T-helper 1 cell (primary cell): ENCODE measurements around the gene GRIK3.
"Not testable (repeated sequence)": the region's sequence is repeated elsewhere in the genome, so short reads cannot be mapped to it uniquely, and the experiment has no call there.

Source experiments
- DNase-seq, 5 donors: peaks; one replicate each; pipeline ENCODE4 v3.0.0-alpha.2; 2012 to 2020

GRIK3 gene

GRCh38 chr1:36900128-36900527, 134.2 kb downstream of the GRIK3 start:
- DNase-seq: no peak

DNA sequence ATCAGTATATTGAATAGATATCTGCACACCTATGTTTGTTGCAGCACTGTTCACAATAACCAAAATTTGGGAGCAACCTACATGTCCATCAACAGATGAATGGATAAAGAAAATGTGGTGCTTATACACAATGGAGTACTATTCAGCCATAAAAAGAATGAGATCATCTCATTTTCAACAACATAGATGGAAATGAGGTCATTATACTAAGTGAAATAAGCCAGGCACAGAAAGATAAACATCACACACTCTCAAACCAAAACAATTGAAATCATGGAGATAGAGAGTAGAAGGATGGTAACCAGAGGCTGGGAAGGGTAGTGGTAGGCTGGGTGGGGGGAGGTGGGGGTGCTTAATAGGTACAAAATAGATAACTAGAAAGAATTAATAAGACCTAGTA, 136.5 kb downstream of the GRIK3 start:
- DNase-seq: not testable (repeated sequence)

- DNase-seq: no peak
Observed at GRCh38 chr1:36894824-36895223, 139.5 kb downstream of the GRIK3 start.

DNA sequence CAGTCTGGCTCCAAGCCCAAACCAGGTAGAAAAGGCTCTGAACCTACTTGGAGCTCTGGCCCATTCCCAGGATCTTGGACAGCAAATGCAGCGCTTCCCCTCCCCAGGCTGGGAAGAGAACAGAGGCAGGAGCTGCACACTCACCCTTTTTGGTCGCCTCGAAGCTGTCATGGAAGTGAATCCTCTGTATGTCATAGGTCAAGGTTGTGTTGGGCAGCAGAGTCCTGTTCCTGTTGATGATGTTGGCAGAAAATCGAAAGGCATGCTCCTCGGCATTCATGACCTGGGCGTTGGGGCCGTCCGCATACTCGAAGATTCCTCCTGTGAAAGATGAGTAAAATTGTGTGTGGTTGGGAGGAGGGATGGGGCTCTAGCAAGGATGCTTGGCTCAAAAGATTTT, 143.5 kb downstream of the GRIK3 start:
- DNase-seq: no peak

GRCh38 chr1:36889478-36890226, 144.7 kb downstream of the GRIK3 start:
- DNase-seq: no peak

GRCh38 chr1:36888811-36889477, 145.4 kb downstream of the GRIK3 start:
- DNase-seq: no peak

DNA sequence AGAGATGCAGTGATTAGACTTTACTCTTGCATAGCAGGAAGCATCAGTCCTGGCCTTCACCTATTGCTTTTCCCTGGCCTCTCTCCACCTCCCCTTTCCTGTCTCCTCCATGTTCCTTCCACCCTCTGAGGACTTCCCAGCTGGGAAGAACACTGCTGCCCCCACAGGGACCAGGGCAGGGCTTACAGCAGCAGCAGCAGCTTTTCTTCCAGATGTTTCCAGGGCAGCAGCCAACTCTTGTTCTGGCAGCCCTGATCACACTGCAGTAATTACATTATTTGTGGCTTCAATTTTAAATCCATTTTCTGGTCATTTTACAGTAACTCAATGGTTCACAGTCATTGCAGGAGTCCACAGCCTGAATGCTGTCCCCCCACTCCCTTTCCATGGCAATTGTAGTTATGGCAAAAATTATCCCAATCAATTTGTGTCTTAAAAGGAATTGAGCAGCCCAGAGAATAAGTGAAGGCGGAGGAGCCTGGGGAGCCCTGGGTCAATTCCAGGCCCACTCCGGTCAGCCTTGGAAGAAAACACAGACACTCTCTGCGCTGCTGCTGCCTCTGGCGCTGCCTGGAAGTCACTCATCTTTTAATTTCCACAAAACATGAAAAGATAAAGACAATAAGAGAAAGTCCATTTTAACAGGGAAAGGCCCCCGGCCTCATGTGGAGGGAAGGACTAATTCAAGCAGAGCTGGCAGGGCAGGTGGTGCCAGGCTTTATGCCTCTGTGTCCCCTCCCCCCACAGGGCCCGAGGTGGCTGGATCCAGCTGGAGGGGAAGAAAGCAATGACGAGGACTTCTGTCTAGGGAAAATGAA, 148.6 kb downstream of the GRIK3 start:
- no peak for DNase-seq

DNA sequence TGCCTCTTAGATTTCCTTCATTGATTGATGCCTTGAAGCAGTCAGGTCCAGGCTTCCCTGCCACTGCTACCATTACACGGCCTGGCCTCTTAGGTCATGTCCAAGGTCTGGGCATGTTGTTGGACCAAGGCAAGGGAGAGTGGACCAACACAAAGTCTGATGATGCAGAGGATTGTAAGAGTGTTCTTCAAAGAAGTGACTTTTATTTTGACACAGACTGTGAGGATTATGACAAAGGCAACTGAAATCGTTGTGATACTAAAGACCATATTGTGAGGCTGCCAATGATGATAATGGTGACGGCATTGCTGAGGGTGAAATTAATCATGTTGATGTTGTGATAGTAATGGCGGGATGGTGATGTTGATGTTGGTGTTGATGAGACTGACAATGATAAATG, 149.5 kb downstream of the GRIK3 start:
- DNase-seq: no peak

DNA sequence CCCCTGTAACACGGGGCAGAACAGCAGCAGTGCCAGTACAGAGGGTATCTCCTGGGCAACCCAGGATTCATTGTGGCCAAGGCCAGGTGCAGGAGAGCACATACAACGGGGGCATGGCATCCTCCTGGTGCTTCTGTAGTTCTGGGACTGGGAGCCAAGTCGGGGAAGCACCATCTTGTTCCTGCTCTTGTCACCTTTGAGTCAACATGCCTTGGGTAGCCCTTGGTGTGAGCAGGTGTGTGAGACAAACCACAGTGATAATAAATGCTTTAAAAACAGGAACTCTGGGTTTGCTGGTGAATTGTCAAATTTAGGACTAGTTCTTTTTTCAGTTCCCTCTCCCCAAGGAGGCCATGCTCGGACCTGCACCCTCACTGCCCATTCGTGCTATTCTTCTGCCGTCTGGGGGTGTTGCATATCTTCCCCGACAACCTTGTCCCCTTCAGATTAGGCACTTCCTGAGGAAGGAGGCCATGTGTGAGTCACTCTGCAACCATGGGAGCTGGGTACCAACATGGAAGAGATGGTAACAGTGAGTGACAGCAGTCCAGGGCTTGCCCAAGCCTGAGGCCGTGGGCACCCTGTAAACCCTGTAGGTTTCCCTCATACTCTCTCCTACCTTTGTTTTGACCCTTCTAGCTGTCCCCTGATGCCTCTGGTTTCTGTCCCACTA, 150.2 kb downstream of the GRIK3 start:
- no peak for DNase-seq

DNA sequence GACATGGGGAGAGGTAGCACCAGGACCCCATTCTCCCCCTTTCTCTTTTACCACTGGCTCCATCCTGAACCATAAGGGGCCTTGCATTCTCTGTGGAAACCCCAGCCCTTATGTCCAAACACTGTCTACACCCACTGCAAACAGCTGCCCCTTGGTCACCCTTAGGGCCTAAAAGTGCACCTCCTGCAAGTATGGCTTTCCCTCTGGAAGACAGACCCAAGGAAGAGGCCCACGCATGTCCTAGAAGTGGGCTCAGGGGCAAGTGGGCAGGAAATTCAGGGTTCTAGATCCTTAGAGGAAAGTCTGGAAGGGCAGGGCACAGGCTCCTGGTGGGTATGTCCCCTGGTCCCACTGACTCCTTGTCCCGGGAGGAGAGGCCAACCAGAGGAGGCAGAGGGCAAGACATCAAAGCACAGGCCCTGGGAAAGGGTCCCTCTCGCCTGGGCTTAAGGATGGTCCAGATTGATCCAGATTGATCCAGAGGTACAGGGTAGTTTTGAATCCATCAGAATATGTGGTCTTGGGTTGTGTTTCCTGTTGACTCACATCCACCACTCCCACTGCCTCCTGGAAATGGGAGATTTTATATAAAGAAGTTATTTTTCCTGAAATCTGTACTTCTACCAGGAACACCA, 150.9 kb downstream of the GRIK3 start:
- no peak for DNase-seq

GRCh38 chr1:36882536-36883285, 151.6 kb downstream of the GRIK3 start:
- no peak for DNase-seq

DNA sequence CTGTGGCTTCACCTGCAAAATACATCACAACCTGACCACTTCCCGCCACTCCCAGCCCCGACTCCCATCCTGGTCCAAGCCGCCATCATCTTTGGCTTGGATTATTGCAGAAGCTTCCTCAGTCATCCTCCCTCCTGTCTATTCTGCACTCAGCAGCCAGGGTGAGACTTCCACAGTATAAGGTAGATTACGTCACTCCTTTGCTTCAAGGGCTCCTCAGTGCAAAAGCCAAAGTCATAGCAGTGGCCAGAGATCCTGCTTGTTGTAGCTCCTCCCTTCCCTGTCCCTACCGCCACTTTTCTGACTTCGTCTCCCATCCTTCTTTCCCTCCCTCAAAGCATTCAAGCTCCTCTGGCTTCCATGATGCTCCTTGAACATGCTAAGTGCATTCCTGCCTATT, 152.8 kb downstream of the GRIK3 start:
- DNase-seq: no peak

DNA sequence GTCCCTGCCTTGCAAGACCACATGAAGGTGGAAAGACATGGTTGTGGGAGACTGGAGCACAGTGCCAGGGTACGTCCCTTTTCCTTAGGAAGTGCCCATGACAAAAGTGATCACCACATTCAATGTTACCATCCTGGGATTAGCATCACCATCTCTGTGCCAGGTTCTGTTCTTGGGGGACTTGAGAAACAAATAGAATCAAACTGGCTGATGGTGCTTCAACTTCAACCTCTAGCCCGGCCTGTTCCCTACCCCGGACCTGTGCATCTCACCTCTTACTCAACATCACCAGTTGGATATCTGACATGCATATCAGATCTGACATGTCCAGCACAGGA, 153.3 kb downstream of the GRIK3 start:
- DNase-seq: no peak

DNA sequence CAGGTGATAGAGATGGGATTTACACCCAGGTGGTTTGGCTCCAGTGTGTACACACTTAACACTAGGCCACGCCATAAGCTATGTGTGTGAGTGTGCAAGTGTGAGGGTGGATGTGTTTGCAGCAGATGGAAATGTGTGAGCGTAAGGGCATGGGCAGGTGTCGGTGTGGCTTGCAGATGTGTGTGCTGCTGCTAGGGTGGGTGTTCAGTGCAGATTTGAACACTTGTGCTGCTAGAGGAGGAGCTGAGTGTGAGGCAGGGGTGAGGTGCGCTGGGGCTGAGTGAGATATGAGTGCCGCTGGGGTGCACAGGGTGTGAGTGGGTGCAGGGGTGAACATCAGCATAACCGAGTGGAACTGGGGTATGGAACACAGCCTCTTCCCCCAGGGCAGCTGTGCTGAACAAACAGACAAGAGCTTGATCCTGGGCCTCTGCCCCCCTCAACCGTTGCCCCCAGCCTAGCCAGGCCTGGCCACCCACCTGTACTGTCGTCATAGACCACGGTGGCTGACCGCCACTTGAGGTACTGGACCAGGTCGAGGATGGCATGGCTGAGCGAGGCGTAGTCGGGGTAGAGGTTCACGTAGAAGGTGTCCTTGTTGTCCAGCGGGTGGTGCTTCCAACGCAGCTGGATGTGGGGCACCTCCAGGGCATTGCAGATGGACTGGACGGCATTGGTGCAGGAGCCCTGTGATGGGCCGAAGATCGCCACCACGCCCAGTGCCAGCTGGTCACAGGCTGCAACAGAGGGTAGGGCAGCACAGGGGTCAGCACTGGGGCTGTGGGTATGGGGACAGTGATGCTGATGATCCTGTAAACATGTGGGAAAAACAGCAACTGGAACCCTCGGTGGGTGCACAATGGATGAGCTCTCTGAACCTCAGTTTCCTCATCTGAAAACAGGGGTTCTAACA, 153.9 kb downstream of the GRIK3 start:
- DNase-seq: no peak

GRCh38 chr1:36879613-36880012, 154.7 kb downstream of the GRIK3 start:
- DNase-seq: no peak

- no peak for DNase-seq
Observed at GRCh38 chr1:36876990-36877389, 157.3 kb downstream of the GRIK3 start.

DNA sequence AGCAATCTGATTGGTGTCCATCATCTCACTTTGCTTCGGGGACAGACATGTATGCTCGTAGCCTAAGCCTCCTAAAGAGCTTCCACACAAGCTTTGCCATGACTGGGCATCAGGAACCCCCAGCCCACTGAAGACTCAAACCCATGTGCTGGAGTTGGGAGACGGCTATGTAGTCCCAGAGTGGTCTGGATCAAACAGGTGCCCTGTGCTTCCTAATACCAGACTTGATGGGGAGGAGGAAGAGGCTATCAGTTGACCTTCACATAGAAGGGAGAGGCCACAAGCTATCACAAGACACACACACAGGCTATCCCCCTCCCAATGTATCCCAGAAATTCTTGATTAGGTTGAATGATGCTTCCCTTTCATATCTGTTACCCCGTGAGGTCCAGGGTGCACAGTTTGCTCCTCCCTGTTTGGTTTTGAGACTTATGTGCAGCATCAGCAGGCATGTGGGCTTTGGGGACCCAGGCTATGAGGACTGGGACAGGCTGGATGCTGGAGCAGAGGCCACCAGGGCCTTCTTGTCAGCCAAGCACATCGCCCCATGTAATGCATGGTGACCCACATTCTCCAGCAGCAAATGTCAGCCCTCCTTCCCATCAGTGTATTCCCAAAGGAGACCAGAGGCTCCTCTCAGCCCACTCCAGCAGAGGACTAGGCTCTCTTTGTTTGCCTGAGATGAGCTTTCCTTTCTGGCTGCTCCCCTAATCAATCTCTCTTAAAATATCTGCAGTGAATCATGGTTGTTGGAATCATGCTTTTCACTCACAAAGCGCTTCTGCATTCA, 159.8 kb downstream of the GRIK3 start:
- no peak for DNase-seq

DNA sequence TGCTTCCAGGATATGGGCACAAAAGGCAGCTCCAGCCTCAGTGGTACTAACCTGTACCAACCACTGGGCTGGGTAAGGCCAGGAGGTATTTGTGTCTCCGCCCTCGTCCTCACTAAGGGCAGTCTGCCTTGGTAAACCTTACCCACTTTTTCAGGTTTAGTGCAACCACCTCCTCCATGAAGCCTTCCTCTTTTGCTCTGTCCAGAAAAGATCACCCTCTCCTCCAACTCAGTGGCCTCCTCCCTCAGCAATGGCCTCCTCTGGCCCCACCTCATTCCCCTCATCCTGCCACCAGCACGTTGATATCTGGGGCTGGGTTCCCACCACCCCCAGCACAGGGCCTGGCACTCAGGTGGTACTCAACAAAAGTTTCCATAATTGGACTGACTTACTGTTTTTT, 161.5 kb downstream of the GRIK3 start:
- no peak for DNase-seq

DNA sequence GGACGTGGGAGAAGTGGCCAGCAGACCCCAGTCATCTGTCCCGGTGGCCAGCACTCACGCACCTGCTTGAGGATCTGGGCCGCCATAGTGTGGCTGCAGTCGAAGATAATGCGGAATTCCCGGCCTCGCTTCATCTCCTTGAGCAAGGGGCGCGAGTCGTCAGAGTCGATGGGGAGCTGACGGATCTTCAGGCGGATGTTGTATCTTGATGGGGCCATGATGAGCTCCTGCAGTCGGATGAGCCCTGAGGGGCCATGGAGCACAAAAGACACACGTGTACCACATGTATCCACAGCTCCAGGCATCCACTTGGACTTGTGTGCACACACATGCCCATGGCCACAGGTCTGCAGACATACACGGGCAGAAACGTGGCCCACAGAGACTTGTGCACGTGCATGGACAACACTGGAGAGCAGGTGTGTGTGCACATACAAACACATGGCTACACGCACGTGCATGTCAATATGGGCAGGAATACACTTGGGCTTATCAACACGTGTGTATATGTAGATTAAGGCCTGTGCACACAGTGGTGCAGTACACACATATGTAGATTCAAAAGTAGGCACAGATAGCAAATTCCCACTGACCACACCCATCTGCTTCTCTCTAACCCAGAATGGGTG, 162.1 kb downstream of the GRIK3 start:
- DNase-seq: no peak
